ENCODE data around the gene GOSR2.

GRCh38 chr17:46925185-46925868 lies 2.4 kb downstream of the GOSR2 start:
- no peak for TF ChIP-seq POLR2A (IDR thresholded peaks at IDR 0.05; ENCODE audit: control extremely low read depth in 1 of 2, low read depth in 2 of 2, low read length in 2 of 2)
- no peak for TF ChIP-seq EP300 (IDR thresholded peaks at IDR 0.05; ENCODE audit: borderline replicate concordance in 1 of 2, low read depth in 2 of 2, low read length in 2 of 2)
- TF ChIP-seq HDAC2 (IDR thresholded peaks at IDR 0.05; ENCODE audit: borderline replicate concordance in 1 of 2, low read depth in 2 of 2, low read length in 2 of 2): no peak
- no peak for TF ChIP-seq POLR2AphosphoS5 (IDR thresholded peaks at IDR 0.05; ENCODE audit: low read depth, low read length)
